ENCODE data around the gene GOLGA8Q.
"Not testable (repeated sequence)": the region's sequence is repeated elsewhere in the genome, so short reads cannot be mapped to it uniquely, and the experiment has no call there.

GOLGA8Q gene, protein sequence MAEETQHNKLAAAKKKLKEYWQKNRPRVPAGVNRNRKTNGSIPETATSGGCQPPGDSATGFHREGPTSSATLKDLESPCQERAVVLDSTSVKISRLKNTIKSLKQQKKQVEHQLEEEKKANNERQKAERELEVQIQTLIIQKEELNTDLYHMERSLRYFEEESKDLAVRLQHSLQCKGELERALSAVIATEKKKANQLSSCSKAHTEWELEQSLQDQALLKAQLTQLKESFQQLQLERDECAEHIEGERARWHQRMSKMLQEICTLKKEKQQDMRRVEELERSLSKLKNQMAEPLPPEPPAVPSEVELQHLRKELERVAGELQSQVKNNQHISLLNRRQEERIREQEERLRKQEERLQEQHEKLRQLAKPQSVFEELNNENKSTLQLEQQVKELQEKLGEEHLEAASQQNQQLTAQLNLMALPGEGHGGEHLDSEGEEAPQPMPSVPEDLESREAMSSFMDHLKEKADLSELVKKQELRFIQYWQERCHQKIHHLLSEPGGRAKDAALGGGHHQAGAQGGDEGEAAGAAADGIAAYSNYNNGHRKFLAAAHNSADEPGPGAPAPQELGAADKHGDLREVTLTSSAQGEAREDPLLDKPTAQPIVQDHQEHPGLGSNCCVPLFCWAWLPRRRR

GRCh38 chr15:30551750-30552149 is at the start of gene GOLGA8Q:
Gene GOLGA8Q, plus strand, starts transcription at chr15:30552050. Its CDS starts 28 bp downstream, at chr15:30552078.
- H3K36me3 ChIP-seq (replicated peaks); in situ Hi-C loops (cut with HindIII; ENCODE audit: low pct_ligation_motif_present, low sequenced_read_pairs); H3K27me3 ChIP-seq (replicated peaks); H3K27ac ChIP-seq; DNase-seq; H3K4me3 ChIP-seq (ENCODE audit: low read depth, low read length): not testable (repeated sequence)

DNA sequence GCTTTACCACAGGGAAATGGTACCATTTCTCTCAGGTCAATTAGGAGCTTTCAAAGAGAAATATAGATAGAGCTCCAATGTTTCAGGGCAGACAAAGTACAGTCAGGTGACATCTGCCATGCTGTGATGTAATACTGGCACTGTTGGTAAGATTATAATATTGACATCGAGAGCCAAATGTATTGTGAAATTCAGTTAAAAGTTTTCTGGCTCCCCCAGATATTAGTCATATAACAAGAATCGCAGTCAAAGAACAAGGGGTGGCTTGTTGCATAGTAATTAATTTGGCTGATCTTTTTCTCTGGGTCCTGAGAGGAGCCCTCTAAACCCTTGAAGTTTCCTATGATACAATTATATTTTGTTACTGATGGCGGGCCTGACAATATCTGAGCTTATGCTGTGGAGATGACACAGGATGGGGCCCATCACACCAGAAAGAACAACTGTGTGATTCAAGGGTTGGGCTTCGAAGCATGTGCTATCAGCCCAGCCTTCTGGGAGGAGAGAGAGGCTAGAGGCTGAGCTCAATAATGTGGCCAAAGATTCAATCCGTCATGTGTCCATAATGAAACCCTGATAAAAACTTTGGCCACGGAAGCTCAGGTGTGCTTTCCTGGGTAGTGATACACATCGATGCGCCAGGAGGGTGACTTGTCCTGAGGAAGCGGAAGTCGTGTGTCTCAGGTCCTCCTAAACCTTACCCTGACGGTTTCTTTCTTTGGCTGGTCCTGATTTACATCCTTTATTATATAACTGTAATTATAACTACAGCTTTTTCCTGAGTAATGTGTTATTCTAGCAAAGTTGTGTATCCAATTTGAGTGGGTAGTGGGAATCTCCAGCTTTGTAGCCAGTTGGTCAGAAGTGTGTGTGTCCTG is 48.7 kb upstream of the GOLGA8Q start:
- in situ Hi-C loops (cut with HindIII; ENCODE audit: low pct_ligation_motif_present, low sequenced_read_pairs); H3K4me3 ChIP-seq (ENCODE audit: low read depth, low read length); H3K36me3 ChIP-seq (replicated peaks); DNase-seq; H3K27me3 ChIP-seq (replicated peaks); H3K27ac ChIP-seq: not testable (repeated sequence)

GRCh38 chr15:30504162-30504843 is 47.5 kb upstream of the GOLGA8Q start:
- H3K36me3 ChIP-seq (replicated peaks); H3K27me3 ChIP-seq (replicated peaks); in situ Hi-C loops (cut with HindIII; ENCODE audit: low pct_ligation_motif_present, low sequenced_read_pairs); H3K4me3 ChIP-seq (ENCODE audit: low read depth, low read length); H3K27ac ChIP-seq: not testable (repeated sequence)
- peak; percentile 5 for DNase-seq

DNA sequence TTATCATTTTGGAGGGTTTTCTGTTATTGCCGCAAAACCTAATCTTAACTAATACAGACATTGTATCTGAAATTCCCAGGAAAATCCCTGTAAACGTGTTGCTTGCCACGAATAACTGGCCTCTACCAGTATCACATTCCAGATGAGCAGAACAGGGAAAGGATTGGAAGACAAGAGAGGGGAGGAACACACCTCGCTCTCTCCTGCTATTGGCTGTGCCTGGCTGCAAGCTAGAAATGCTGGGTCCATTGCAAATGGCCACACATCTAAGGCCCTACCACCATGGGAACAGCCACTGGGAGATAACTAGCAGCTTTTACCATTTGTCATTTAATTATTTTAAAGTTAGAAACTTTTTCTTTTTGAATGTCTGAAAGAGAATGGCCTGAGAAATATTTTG is 37.3 kb upstream of the GOLGA8Q start:
- in situ Hi-C loops (cut with HindIII; ENCODE audit: low pct_ligation_motif_present, low sequenced_read_pairs); H3K27me3 ChIP-seq (replicated peaks); H3K27ac ChIP-seq; H3K36me3 ChIP-seq (replicated peaks); DNase-seq; H3K4me3 ChIP-seq (ENCODE audit: low read depth, low read length): not testable (repeated sequence)

- H3K36me3 ChIP-seq (replicated peaks); H3K27me3 ChIP-seq (replicated peaks); H3K4me3 ChIP-seq (ENCODE audit: low read depth, low read length); in situ Hi-C loops (cut with HindIII; ENCODE audit: low pct_ligation_motif_present, low sequenced_read_pairs); DNase-seq; H3K27ac ChIP-seq: not testable (repeated sequence)
Measured at GRCh38 chr15:30523453-30524243, 28.2 kb upstream of the GOLGA8Q start.

- H3K27ac ChIP-seq; in situ Hi-C loops (cut with HindIII; ENCODE audit: low pct_ligation_motif_present, low sequenced_read_pairs); DNase-seq; H3K27me3 ChIP-seq (replicated peaks); H3K4me3 ChIP-seq (ENCODE audit: low read depth, low read length); H3K36me3 ChIP-seq (replicated peaks): not testable (repeated sequence)
Measured at GRCh38 chr15:30525912-30526311, 25.9 kb upstream of the GOLGA8Q start.

- H3K36me3 ChIP-seq (replicated peaks); H3K27me3 ChIP-seq (replicated peaks); in situ Hi-C loops (cut with HindIII; ENCODE audit: low pct_ligation_motif_present, low sequenced_read_pairs); H3K4me3 ChIP-seq (ENCODE audit: low read depth, low read length); DNase-seq; H3K27ac ChIP-seq: not testable (repeated sequence)
Measured at GRCh38 chr15:30529049-30529448, 22.8 kb upstream of the GOLGA8Q start.

DNA sequence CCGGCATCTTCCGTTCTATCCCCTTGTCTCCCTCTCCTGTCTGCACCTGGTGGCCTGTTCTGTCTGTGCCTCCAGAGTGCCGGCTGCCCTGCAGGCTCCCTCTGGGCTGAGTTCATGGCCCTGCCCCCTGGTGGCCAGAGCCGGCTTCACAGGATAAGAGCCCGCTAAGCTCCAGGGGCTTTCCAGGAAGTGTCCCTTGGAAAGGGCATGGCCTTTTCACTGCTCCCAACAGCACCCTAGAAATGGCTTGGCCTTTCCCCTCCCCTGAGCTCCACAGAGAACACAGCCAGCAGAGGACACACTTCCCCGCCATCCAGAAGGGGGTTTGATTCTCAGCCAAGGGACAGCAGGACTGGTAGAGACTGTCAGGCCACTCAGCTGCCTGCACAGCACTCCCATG is 15.1 kb downstream of the GOLGA8Q start:
- in situ Hi-C loops (cut with HindIII; ENCODE audit: low pct_ligation_motif_present, low sequenced_read_pairs); H3K4me3 ChIP-seq (ENCODE audit: low read depth, low read length); H3K27ac ChIP-seq; H3K27me3 ChIP-seq (replicated peaks); H3K36me3 ChIP-seq (replicated peaks): not testable (repeated sequence)
- DNase-seq, result peak; percentile 0

- peak overlapping the region; percentile 49 for H3K4me3 ChIP-seq (ENCODE audit: low read depth, low read length)
- H3K36me3 ChIP-seq (replicated peaks); in situ Hi-C loops (cut with HindIII; ENCODE audit: low pct_ligation_motif_present, low sequenced_read_pairs); H3K27me3 ChIP-seq (replicated peaks); DNase-seq; H3K27ac ChIP-seq: not testable (repeated sequence)
Measured at GRCh38 chr15:30573012-30573491, 21.2 kb downstream of the GOLGA8Q start.

DNA sequence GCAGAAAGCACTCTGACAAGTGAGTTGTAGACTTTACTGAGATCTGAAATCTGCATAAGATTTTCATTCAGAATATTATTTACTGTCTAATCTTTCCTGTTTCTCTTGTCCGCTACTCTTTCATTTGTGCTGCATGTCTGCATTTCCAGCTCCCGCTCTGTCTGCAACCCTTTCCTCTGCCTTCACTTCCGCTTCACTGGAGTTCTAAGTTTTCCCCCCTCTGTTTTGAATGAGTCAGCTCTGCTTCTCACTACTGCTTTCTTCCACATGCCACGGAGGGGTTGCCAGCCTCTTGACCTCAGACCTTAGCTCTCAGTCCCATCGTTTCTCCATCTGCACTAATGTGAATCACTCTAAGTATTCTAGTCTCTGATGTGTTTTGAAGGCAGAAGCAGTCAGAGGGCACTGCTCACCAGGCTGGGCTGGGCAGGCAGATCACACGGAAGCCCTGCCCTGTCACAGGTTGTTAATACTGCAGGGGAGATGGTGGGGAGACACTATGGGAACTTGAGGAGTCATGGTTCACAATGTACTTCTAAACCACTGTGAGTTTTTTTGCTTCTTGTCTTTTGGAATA is 27.6 kb downstream of the GOLGA8Q start:
- H3K27me3 ChIP-seq (replicated peaks); DNase-seq; H3K27ac ChIP-seq; H3K4me3 ChIP-seq (ENCODE audit: low read depth, low read length); in situ Hi-C loops (cut with HindIII; ENCODE audit: low pct_ligation_motif_present, low sequenced_read_pairs); H3K36me3 ChIP-seq (replicated peaks): not testable (repeated sequence)

DNA sequence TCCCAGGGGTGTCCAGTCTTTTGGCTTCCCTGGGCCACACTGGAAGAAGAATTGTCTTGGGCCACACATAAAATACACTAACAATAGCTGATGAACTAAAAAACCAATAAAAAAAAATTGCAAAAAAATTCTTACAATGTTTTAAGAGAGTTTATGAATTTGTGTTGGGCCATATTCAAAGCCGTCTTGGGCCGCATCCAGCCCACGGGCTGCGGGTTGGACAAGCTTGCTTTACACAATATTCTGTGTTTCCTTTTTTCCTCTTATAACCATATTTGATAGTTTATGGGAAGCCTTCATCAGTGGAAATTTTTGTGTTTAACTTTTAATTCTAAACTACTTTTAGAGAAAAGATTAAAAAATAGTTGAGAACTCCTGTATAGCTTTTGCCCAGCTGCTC is 28.9 kb downstream of the GOLGA8Q start:
- H3K36me3 ChIP-seq (replicated peaks); H3K27ac ChIP-seq; DNase-seq; H3K4me3 ChIP-seq (ENCODE audit: low read depth, low read length); H3K27me3 ChIP-seq (replicated peaks); in situ Hi-C loops (cut with HindIII; ENCODE audit: low pct_ligation_motif_present, low sequenced_read_pairs): not testable (repeated sequence)

GRCh38 chr15:30598953-30599352 is 47.1 kb downstream of the GOLGA8Q start:
- H3K27me3 ChIP-seq (replicated peaks); in situ Hi-C loops (cut with HindIII; ENCODE audit: low pct_ligation_motif_present, low sequenced_read_pairs); H3K27ac ChIP-seq; H3K36me3 ChIP-seq (replicated peaks); DNase-seq; H3K4me3 ChIP-seq (ENCODE audit: low read depth, low read length): not testable (repeated sequence)

GRCh38 chr15:30603796-30604195 is 51.9 kb downstream of the GOLGA8Q start, which contains the start of gene GOLGA8H:
Gene GOLGA8H, plus strand, starts transcription at chr15:30604028. Its CDS starts 98 bp downstream, at chr15:30604126.
- H3K27ac ChIP-seq; DNase-seq; H3K36me3 ChIP-seq (replicated peaks); H3K27me3 ChIP-seq (replicated peaks); H3K4me3 ChIP-seq (ENCODE audit: low read depth, low read length); in situ Hi-C loops (cut with HindIII; ENCODE audit: low pct_ligation_motif_present, low sequenced_read_pairs): not testable (repeated sequence)
